Adipocyte (in vitro differentiated cells): Measurements from ENCODE around the gene ZC3H12D.

ENCODE experiments used
- DNase-seq: peaks from one replicate; pipeline ENCODE4 v3.0.0-alpha.2; 2015; ENCODE audit warnings: low read depth
- H3K27me3 ChIP-seq: replicated peaks from 2 replicates; pipeline ENCODE4 v1.7.0; 2013; ENCODE audit warnings: mild to moderate bottlenecking, low read length, moderate library complexity; ENCODE audit not compliant: control insufficient read depth, insufficient read depth
- H3K36me3 ChIP-seq: 2 replicates; pipeline ENCODE4 v1.7.0; 2013; ENCODE audit warnings: low read length, mild to moderate bottlenecking, moderate library complexity; ENCODE audit not compliant: control insufficient read depth, insufficient read depth, severe bottlenecking
- H3K4me1 ChIP-seq: 2 replicates; pipeline ENCODE4 v1.7.0; 2013; ENCODE audit warnings: mild to moderate bottlenecking, low read length, moderate library complexity; ENCODE audit not compliant: control insufficient read depth, insufficient read depth
- H3K4me3 ChIP-seq: 2 replicates; pipeline ENCODE4 v1.7.0; 2013; ENCODE audit warnings: mild to moderate bottlenecking, low read length, moderate library complexity
- H3K9ac ChIP-seq: 2 replicates; pipeline ENCODE4 v1.7.0; 2013; ENCODE audit warnings: mild to moderate bottlenecking, low read length, moderate library complexity
- H3K9me3 ChIP-seq: 2 replicates; pipeline ENCODE4 v1.7.0; 2013; ENCODE audit warnings: mild to moderate bottlenecking, low read length, moderate library complexity; ENCODE audit not compliant: control insufficient read depth

The ZC3H12D gene

DNA sequence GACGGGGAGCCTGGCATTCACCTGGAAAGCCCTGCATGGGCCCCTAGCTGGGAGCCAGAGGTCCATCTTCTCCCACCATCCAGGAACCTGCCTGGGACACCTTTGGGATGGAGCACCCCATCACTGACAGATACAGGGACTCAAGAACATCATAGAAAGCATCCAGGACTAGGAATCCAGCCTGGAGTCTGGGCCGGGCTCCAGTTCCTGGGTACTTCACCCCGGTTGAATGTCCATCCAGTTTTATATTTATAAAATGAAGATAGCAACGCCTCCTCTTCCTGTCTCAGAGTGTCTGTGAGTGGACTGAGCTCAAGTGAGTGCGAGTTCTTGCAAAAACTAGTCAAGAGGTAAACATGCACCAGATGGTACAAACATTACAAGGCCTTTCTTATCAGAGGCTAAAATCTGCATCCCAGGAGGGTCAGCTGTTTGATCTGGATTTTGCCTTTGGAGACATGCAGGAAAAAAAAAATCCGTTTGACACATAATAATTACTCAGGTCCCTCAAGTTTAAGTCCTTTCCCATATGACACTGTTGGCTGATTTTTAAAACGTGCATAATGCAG is 27.4 kb downstream of the ZC3H12D start:
- H3K4me3 ChIP-seq = no peak overlapping the region
- DNase-seq = no peak
- no peak overlapping the region for H3K9ac ChIP-seq
- H3K4me1 ChIP-seq = peaks cover 21% of the 10 kb centered on the region
- H3K27me3 ChIP-seq = no peaks in the 10 kb centered on the region
- H3K9me3 ChIP-seq = no peaks in the 10 kb centered on the region
- no peaks in the 10 kb centered on the region for H3K36me3 ChIP-seq

DNA sequence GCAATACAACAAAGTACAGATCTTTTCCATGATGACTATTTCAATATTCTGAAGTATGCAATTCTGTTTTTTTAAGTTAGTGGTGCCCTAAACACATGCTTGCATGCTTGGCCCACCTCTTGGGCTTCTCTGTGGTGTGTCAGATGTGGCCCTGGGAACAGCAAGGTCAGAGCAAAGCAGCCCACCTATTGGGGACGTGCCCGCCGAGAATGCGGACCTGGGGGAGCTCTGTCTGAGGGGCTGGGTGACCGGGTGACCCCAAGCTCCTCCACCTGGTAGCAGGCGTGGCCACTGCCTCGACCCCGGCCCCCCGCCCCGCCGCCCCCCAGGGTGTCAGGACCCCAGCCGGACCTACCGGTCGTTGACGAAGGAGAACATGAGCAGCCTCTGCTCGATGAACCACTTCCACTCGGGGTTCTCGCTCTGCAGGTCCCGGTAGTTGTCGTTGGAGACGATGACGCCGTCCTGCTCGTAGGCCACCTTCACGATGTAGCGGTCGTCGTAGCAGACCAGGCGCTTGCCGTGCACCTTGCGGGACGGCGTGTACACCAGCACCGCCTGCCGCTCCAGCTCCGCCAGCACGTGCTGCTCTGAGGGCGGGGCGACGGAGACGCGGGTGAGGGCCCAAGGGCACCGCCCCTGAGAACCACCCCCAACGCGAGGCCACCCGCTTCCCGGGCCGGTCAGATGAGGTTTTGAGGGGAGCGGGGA is 28.3 kb downstream of the ZC3H12D start:
- Histone ChIP-seq H3K36me3 (no peaks in the 10 kb centered on the region), H3K4me1 (peaks cover 21% of the 10 kb centered on the region), H3K9ac (no peak overlapping the region), H3K27me3 (no peaks in the 10 kb centered on the region), H3K4me3 (no peak overlapping the region), H3K9me3 (no peaks in the 10 kb centered on the region)
- DNase-seq = no peak

DNA sequence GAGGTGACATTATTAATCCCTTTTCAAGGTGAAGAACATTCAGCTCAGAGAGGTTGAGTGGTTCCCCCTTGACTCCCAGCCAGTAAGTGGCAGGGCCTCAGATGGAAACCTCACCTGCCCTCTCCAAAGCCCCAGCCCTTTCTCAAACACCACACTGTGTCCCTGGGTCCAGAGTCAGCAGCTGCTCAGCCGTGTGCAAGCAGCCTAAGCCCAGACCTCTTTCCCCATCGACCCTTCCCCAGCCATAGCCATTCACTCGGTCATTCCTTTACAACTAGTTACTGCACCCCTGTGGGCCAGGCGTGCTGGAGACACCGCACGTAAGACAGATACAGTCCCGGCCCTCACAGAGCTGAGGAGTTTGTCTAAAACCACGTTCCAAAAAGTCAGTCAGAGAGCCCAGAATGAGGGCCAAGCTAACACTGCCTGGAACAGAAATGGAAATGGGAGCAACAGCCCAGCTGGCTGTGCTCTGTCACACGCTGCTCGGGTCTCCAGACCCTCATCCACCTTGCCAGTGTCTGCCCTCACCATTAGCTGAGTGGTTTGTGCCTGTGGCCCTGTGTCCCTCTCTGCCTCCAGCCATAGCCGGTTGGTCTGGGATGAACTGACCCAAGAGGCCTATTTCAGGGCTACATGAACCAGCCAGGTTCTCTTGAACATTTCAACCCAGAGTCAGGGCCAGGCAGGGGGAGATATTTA is 29.6 kb downstream of the ZC3H12D start:
- no peak overlapping the region for H3K4me3 ChIP-seq
- H3K9ac ChIP-seq = peak overlapping the region; percentile 27
- no peaks in the 10 kb centered on the region for H3K9me3 ChIP-seq
- H3K27me3 ChIP-seq = peaks cover 2% of the 10 kb centered on the region
- peaks cover 21% of the 10 kb centered on the region for H3K4me1 ChIP-seq
- H3K36me3 ChIP-seq = no peaks in the 10 kb centered on the region
- DNase-seq = no peak

DNA sequence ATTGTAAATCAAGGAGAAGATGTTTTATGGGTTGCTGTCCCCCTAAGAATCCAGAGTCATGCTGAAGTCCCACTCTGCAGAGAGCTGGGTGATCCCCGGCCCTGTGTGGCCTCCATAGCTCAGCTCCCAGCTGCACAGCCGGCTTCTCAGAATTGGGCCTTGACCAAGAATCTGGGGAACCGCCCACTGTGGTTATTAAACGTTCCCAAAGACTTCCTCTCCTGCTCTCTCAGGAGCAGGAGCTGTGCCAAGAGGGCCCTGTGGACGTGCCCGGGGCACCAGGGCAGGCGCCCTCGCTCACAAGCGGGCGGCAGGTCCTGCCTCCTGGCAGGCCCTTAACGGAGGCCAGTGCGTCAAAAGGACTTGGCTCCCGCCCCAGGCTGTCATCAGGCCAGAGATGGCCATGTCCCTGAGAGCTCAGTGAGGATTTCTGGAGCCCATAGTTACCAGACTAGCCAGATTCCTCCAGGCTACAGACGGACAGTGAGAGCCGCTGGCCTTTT is 30.4 kb downstream of the ZC3H12D start:
- H3K4me1 ChIP-seq = peaks cover 21% of the 10 kb centered on the region
- H3K9me3 ChIP-seq = no peaks in the 10 kb centered on the region
- no peaks in the 10 kb centered on the region for H3K36me3 ChIP-seq
- H3K27me3 ChIP-seq = peaks cover 7% of the 10 kb centered on the region
- no peak overlapping the region for H3K9ac ChIP-seq
- H3K4me3 ChIP-seq = no peak overlapping the region
- DNase-seq = peak; percentile 90

DNA sequence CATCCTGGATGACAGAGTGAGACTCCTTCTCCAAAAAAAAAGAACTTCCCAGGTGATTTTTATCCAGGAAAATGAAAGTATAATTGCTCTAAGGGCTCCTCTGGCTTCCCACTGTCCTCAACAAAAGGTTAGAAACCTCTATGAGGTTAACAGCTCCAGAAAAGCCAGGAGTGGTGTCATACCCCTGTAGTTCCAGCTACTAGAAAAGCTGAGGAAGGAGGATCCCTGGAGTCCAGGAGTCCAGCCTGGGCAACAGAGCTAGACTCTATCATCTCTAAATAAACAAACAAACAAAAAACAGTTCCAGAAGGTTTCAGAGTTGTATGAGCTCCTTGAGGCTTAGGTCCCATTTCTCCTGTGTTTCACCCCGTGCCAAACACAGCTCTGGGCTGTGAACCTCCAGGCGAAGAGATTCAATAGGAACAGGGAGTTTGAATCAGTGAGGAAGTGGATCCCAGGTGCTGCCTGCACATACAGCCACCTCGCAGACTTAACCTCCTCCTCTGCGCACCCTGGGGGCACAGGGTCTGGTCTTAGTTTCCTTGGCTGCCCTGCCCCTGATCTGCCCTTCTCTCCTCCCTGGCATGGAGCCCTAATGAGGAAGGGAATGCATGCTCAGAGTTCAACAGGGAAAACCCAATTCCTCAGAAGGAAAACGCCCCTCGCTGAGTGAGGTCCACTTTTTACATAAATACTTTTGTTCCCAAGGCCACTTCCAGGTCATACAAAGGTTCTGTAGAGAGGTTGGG is 31.0 kb downstream of the ZC3H12D start:
- Histone ChIP-seq H3K27me3 (peaks cover 7% of the 10 kb centered on the region), H3K4me1 (peaks cover 21% of the 10 kb centered on the region), H3K9ac (peak overlapping the region; percentile 1), H3K36me3 (no peaks in the 10 kb centered on the region), H3K9me3 (no peaks in the 10 kb centered on the region), H3K4me3 (no peak overlapping the region)
- no peak for DNase-seq

DNA sequence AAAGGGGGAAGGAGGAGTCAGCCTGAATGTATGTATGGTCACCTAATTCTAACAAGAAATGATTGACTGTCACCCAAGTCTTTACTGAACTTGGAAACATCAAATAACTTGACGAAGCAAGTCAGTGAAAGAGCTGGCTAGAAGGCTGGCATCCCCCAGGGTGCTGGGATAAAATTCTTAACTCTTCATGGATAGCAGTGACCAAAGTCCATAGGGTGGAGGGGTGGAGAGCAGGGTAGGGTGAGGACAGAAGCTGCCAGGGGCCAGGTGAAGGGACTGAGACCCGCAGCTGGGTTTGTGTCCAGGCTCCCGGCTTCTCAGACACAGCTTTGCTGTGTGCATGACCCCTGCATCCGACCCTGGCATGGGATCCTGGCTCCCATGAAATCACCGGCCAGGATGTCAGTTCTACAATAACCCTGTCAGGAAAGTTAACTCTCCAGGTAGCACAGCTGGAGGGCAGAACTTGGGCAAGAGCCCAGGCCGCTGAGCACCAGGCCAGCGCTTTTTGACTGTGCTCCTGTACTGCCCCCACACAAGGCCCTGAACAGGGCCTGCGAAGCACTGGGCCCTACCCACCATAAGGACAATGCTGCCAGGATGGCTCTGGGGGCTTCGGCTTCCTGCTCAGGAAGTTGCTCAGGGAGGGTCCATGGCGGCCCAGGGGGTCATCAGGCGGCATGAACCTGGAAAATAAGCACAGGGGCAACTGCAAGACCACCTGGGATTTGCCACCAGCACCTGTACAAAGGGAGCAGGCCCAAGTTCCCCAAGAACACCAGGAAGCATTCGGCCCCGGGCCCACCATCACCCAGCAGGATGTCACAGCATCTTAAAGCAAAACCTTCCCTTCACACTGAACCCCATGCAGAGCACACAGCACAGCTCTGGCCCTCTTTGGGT is 32.5 kb downstream of the ZC3H12D start:
- H3K27me3 ChIP-seq = peaks cover 12% of the 10 kb centered on the region
- DNase-seq = no peak

DNA sequence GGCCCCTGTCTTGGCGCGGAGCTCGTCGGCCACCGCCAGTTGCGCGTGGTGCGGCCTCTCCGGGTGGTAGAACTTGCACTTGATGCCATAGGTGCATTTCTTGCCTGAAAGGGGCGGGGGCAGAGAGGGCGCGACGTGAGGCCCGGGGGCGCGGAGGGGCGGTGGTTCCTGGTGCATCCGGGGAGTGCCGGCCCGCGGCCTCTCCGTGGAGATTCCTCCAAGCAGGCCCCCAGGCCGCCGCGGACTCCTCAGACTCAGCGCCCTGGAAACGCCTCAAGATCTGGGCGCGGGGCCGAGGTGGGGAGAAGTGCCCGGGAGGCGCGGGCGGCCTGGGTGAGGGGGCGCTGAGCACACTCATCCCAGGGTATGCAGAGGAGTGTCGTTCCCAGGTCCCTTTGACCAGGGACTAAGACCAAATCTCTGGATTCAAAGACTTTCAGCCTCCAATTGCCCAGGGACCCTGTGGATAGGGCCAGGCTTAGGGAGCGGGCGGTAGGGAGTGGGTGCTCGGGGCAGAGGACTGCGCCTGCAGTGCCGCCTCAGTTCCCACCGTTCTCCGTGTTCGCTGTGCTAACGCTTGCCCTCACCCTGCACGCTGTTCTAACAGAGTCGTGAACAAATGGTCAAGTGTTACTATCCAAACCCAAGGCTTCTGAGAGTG is 33.3 kb downstream of the ZC3H12D start:
- peak overlapping the region; percentile 53 for H3K4me3 ChIP-seq
- peaks cover 12% of the 10 kb centered on the region for H3K27me3 ChIP-seq
- no peaks in the 10 kb centered on the region for H3K36me3 ChIP-seq
- H3K4me1 ChIP-seq = peaks cover 21% of the 10 kb centered on the region
- H3K9ac ChIP-seq = peak overlapping the region; percentile 12
- no peak for DNase-seq
- H3K9me3 ChIP-seq = no peaks in the 10 kb centered on the region

More for the DNA sequence above, 32.5 kb downstream of the ZC3H12D start:
- Histone ChIP-seq H3K4me3 (no peak overlapping the region), H3K4me1 (peaks cover 21% of the 10 kb centered on the region), H3K9ac (no peak overlapping the region), H3K36me3 (no peaks in the 10 kb centered on the region), H3K9me3 (no peaks in the 10 kb centered on the region)

DNA sequence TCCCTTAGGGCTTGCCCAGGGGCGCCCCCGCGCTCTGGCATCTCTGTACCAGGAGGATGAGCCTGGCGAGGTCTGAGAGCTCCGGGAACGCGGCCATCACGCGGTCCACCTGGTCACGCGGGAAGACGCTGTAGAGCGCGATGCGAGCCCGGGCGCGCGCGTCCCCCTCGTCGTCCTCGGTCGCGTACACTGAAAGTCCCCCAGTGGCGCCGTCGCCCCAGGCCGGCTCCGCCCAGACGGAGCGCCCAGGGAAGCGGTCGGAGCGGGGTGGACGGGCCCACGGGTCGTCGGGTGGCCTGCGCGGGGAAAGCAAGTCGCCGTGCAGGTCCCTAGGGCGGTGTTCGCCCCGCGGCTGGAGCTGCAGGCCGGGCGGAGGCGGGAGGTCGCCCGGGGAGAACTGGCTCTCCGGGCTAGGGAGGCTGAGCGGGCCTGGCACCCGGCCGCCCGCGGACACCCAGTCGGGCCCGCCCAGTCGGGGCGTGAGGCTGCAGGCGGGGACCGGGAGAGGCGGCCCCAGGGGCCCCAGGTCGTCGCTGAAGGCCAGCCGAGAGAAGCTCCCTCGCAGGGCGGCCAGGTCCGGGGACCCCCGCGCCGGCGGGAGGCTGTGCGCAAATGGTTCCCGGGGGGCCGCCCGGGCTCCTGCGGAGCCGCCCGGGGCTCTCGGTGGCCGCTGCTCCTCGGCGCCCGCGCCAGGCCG is 34.0 kb downstream of the ZC3H12D start:
- peak overlapping the region; percentile 23 for H3K9ac ChIP-seq
- H3K27me3 ChIP-seq = peaks cover 12% of the 10 kb centered on the region
- H3K9me3 ChIP-seq = no peaks in the 10 kb centered on the region
- peaks cover 21% of the 10 kb centered on the region for H3K4me1 ChIP-seq
- no peaks in the 10 kb centered on the region for H3K36me3 ChIP-seq
- H3K4me3 ChIP-seq = peak overlapping the region; percentile 53
- no peak for DNase-seq

DNA sequence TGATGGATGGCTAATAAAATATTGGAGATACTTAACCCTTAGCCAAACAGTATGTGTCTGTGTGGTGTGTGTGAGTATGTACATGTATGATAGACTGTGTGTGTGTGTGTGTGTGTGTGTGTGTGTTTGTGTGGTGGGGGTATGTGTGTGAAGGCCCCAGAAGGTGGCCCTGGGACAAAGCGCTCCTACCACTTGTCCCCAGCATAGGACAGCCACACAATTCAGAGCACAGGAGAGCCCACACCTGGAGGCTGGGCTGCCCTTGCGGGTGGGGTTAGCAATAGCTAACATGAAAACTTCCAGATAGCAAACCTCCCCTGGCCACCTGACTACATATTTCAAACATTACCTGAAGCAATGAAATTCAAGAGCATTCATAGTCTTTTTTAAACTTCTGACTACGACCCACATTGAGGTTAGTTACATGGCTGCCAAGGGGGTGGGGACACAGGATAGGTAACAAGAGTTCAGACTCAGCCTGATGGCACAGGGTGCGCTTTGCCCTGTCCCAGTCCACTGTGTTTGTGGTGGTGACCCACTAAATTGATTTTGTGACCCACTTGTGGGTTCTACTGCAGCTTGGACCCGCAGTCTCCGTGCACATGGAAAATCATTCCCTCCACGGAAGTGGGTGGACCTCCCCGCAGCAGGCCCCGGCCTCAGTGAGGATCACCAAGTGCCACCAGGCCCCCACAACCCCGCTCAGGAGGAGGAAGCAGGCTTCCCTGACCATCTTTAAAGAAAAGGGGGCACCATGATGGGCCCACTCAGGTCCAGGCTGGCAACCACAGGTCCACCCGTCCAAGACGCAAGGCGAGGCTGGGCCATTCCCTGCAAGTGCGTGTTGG is 34.8 kb downstream of the ZC3H12D start:
- H3K36me3 ChIP-seq = no peaks in the 10 kb centered on the region
- peaks cover 15% of the 10 kb centered on the region for H3K4me1 ChIP-seq
- peak overlapping the region; percentile 53 for H3K4me3 ChIP-seq
- no peak for DNase-seq
- H3K9me3 ChIP-seq = no peaks in the 10 kb centered on the region
- no peak overlapping the region for H3K9ac ChIP-seq
- H3K27me3 ChIP-seq = peaks cover 12% of the 10 kb centered on the region
